Measurements from ENCODE around the gene CLEC16A. TPM values are rescaled to one million over a fixed set of nuclear protein-coding genes. Genes with fewer than 3 reads are reported as not detected.
A peak's percentile ranks its signal among the peaks of the same experiment; 100 is the strongest.

Gene CLEC16A
- total RNA-seq, 4 donors from 2014 or later, result 19.9 to 38.3 (median 35.0) TPM

DNA sequence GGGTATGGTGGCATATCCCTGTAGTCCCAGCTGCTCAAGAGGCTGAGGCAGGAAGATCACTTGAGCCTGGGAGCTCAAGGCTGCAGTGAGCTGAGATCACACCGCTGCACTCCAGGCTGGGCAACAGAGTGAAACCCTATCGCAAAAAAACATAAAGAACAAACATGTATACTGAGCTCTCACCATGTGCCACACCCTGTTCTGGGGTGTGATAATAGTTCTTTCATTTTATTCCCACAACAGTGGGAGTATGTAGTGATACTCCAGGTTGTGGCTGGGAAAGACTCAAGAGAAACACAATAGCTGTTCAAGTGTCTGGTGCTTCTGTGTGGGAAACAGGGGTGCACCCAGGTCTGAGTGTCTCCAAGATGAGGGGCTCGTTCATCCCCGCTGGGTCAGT is 221.0 kb downstream of the CLEC16A start:
- ATAC-seq, result no peak
- no peak for TF ChIP-seq POLR2A (IDR thresholded peaks at IDR 0.05)
- TF ChIP-seq, protein P1, sequence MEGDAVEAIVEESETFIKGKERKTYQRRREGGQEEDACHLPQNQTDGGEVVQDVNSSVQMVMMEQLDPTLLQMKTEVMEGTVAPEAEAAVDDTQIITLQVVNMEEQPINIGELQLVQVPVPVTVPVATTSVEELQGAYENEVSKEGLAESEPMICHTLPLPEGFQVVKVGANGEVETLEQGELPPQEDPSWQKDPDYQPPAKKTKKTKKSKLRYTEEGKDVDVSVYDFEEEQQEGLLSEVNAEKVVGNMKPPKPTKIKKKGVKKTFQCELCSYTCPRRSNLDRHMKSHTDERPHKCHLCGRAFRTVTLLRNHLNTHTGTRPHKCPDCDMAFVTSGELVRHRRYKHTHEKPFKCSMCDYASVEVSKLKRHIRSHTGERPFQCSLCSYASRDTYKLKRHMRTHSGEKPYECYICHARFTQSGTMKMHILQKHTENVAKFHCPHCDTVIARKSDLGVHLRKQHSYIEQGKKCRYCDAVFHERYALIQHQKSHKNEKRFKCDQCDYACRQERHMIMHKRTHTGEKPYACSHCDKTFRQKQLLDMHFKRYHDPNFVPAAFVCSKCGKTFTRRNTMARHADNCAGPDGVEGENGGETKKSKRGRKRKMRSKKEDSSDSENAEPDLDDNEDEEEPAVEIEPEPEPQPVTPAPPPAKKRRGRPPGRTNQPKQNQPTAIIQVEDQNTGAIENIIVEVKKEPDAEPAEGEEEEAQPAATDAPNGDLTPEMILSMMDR (IDR thresholded peaks at IDR 0.05), result no peak
- TF ChIP-seq EP300 (IDR thresholded peaks at IDR 0.05), result no peak
- TF ChIP-seq POLR2AphosphoS5 (IDR thresholded peaks at IDR 0.05), result no peak
- Histone ChIP-seq H3K27ac (peak overlapping the region in 1 of 4 donors; percentile 82), H3K9me3 (no peaks in the 10 kb centered on the region), H3K4me3 (no peak overlapping the region), H3K36me3 (peaks cover 0 to 32% of the 10 kb centered on the region in 2 donors), H3K27me3 (no peaks in the 10 kb centered on the region), H3K4me1 (peaks cover 0 to 52% (median 16%) of the 10 kb centered on the region in 3 donors)
- 93 to 100% methylated on average over 1 to 3 of the region's 4 CpGs for WGBS, 2 donors (ENCODE audit: low coverage in 1 of 2)

DNA sequence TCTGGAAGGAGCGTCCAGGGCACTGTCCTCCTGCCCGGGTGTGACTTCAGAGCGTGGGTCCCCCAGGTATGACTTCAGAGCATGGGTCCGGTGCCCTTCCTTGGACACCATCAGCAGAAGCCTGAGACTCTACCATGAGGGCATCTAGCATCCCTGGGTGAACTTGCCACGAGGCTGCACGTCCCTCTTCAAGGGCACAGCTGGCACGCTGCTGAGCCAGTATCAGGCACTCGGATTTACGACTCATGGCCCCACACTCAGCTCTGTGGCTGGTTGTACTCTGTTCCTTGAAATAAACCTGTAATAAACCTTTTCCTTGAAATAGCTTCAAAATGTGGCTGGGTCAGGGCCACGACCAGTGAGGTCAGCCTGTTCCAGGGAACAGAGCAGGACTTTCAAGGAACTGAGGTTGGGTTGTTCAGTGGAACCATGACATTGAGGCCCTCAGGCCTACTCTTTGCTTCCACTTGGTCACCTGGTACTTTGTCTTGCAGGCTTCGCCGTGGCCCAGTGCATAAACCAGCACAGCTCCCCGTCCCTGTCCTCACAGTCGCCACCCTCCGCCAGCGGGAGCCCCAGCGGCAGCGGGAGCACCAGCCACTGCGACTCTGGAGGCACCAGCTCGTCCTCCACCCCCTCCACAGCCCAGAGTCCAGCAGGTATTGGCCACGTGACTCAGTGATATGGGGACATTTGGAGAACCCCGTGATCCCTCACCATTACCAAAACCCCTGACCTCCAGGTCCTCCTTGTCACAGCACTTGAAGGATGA is 221.7 kb downstream of the CLEC16A start:
- WGBS, 2 donors (ENCODE audit: low coverage in 1 of 2), result 83 to 98% methylated on average over 1 to 7 of the region's 22 CpGs
- Histone ChIP-seq H3K4me3 (no peak overlapping the region), H3K36me3 (peaks cover 0 to 32% of the 10 kb centered on the region in 2 donors), H3K27ac (no peak overlapping the region), H3K4me1 (peaks cover 0 to 50% (median 16%) of the 10 kb centered on the region in 3 donors), H3K27me3 (no peaks in the 10 kb centered on the region), H3K9me3 (no peaks in the 10 kb centered on the region)
- ATAC-seq, result no peak
- TF ChIP-seq POLR2A (IDR thresholded peaks at IDR 0.05) (no peak), EP300 (IDR thresholded peaks at IDR 0.05) (no peak), POLR2AphosphoS5 (IDR thresholded peaks at IDR 0.05) (no peak)
- TF ChIP-seq, protein P1 (IDR thresholded peaks at IDR 0.05), result no peak

DNA sequence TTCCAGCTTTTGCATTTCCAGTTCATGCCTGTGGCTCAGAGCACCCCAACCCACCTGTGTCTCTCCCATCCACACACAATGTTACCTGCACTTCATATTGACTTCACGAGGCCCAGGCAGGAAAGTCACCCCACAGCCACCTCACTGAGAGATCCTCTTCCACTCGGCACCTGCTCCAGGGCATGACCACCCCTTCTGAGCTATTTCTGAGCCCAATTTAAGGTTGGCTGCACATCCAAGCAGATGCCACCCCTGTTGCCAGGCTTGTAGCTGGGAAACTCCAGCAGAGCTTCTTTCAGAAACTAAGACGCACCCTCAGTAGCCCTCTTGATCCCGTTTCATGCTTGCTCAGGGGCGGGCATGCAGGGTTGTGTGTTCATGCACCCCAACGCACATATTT is 223.2 kb downstream of the CLEC16A start:
- peaks cover 0 to 34% of the 10 kb centered on the region in 2 donors for H3K36me3 ChIP-seq
- 95 to 100% methylated on average over 3 to 5 of the region's 6 CpGs for WGBS, 2 donors (ENCODE audit: low coverage in 1 of 2)
- no peak overlapping the region for H3K27ac ChIP-seq
- no peak for ATAC-seq
- TF ChIP-seq POLR2AphosphoS5 (IDR thresholded peaks at IDR 0.05) (no peak), POLR2A (IDR thresholded peaks at IDR 0.05) (no peak), EP300 (IDR thresholded peaks at IDR 0.05) (no peak)
- TF ChIP-seq, protein P1 (IDR thresholded peaks at IDR 0.05), result no peak
- no peaks in the 10 kb centered on the region for H3K9me3 ChIP-seq
- H3K4me1 ChIP-seq, result peaks cover 0 to 35% (median 5%) of the 10 kb centered on the region in 3 donors
- H3K27me3 ChIP-seq, result no peaks in the 10 kb centered on the region
- H3K4me3 ChIP-seq, result no peak overlapping the region

DNA sequence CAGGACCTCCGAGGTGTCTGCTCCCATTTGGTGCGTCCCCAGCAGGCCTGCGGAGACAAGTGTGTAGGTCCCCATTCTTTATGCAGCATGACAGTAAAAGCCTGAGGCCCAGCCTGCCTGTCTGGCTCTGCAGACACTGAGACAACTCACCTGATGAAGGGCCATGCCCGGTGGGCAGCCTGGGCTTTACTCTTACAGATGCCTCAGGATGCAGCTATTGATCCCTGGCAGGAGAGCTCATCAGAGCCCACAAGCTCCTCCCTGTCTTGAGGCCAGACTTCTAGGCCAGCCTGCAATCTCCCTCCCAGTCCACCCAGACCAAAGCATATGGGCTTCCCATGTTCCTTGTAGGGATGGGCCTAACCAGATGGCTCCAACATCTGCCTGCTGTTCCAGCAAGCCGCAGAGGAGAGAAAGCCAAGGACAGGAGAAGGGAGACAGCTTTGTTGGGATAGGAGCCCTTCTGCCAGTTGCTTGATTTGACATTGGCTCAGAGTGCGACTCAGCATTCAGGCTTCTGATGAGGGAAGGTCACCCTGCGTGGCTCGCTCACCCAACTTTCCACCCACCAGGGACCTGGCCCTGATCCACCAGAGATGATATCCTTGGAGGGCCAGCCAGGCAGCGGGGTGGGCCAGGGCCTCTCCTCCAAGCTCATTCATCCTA is 224.2 kb downstream of the CLEC16A start:
- 53 to 83% methylated on average over 2 to 3 of the region's 9 CpGs for WGBS, 2 donors (ENCODE audit: low coverage in 1 of 2)
- H3K4me1 ChIP-seq, result peaks cover 0 to 26% (median 0%) of the 10 kb centered on the region in 3 donors
- no peak for TF ChIP-seq POLR2A (IDR thresholded peaks at IDR 0.05)
- TF ChIP-seq POLR2AphosphoS5 (IDR thresholded peaks at IDR 0.05), result no peak
- TF ChIP-seq, protein P1 (IDR thresholded peaks at IDR 0.05), result no peak
- TF ChIP-seq EP300 (IDR thresholded peaks at IDR 0.05), result no peak
- H3K36me3 ChIP-seq, result peaks cover 0 to 43% of the 10 kb centered on the region in 2 donors
- H3K27me3 ChIP-seq, result no peaks in the 10 kb centered on the region
- peak; percentile 13 for ATAC-seq
- H3K9me3 ChIP-seq, result no peaks in the 10 kb centered on the region
- H3K27ac ChIP-seq, result no peak overlapping the region
- H3K4me3 ChIP-seq, result no peak overlapping the region

Data from gastroesophageal sphincter (tissue), 4 donors.